Panc1 (cell line): ENCODE data around the gene FLRT1.

Source experiments
- CTCF ChIP-seq: fragments of 450-650 bp; IDR thresholded peaks from 2 replicates; pipeline ENCODE4 v1.5.1; 2017; ENCODE audit warnings: mild to moderate bottlenecking
- SIN3A ChIP-seq: IDR thresholded peaks from 2 replicates; pipeline ENCODE4 v1.6.1; 2012; ENCODE audit warnings: low read depth, mild to moderate bottlenecking, low read length, moderate library complexity, borderline replicate concordance; ENCODE audit not compliant: insufficient read depth
- TCF7L2 ChIP-seq: IDR thresholded peaks from 2 replicates; pipeline ENCODE4 v1.6.1; 2011; ENCODE audit warnings: mild to moderate bottlenecking, low read depth, low read length, inconsistent platforms

- TF ChIP-seq CTCF (no peak), SIN3A (no peak), TCF7L2 (no peak)
Observed at GRCh38 chr11:64078905-64079304, 43.2 kb downstream of the FLRT1 start.
